DOHH2 (cell line): ENCODE results near the gene C13orf42.

Experiments
- CTCF ChIP-seq: fragments of 200-600 bp; sonication (generic); IDR thresholded peaks from one replicate; pipeline ENCODE4 v1.5.1; 2014; ENCODE audit warnings: antibody characterized with exemption, mild to moderate bottlenecking, low read depth, low read length; ENCODE audit not compliant: poor library complexity, severe bottlenecking
- EZH2phosphoT487 ChIP-seq: fragments of 200-600 bp; sonication (generic); IDR thresholded peaks from 2 replicates; pipeline ENCODE4 v1.6.1; 2017; ENCODE audit warnings: borderline replicate concordance, mild to moderate bottlenecking, antibody characterized with exemption, low read length, moderate library complexity, mixed read lengths

- TF ChIP-seq CTCF, result no peak
- no peak for TF ChIP-seq EZH2phosphoT487
Measured at GRCh38 chr13:51151463-51151862, 40.4 kb upstream of the C13orf42 start.
